Measurements from ENCODE around the gene SKAP2. TPM values are rescaled to one million over a fixed set of nuclear protein-coding genes. Genes with fewer than 3 reads are reported as not detected.

SKAP2 gene
- polyA plus RNA-seq, 1 donor (not counting 4 experiments of a cell fraction or from before 2014, with no cell fraction given) = 15.0 TPM

- dilution Hi-C loops (cut with MboI; ENCODE audit: extremely low pct_ligation_motif_present, low sequenced_read_pairs) = no loop called here
Observed at GRCh38 chr7:26618898-26619297, 245.5 kb downstream of the SKAP2 start.

GRCh38 chr7:26618449-26618848 lies 245.9 kb downstream of the SKAP2 start:
- TF ChIP-seq CTCF (optimal IDR thresholded peaks at IDR 0.05 in 1 of 3, IDR thresholded peaks at IDR 0.05 in 1 of 3, conservative IDR thresholded peaks at IDR 0.05 in 1 of 3; ENCODE audit: extremely low read depth in 1 of 3, insufficient read depth in 2 of 3, low read length in 3 of 3) (no peak), EZH2 (IDR thresholded peaks at IDR 0.05; ENCODE audit: low read length) (no peak)
- Histone ChIP-seq H3K4me2 (ENCODE audit: control insufficient read depth, extremely low read depth, insufficient read depth, low read depth, low read length) (no peak overlapping the region), H2AFZ (ENCODE audit: control insufficient read depth, low read length) (no peak overlapping the region), H3K9ac (ENCODE audit: control insufficient read depth, extremely low read depth, insufficient read depth, low read length) (no peak overlapping the region), H4K20me1 (ENCODE audit: control insufficient read depth, extremely low read depth, insufficient read depth, low read length) (no peaks in the 10 kb centered on the region), H3K9me1 (ENCODE audit: control insufficient read depth, extremely low read depth, insufficient read depth, low read length) (no peaks in the 10 kb centered on the region), H3K9me3 (ENCODE audit: control insufficient read depth, low read depth, low read length) (no peaks in the 10 kb centered on the region), H3K27me3 (ENCODE audit: control insufficient read depth, extremely low read depth, insufficient read depth, low read length) (no peaks in the 10 kb centered on the region), H3K36me3 (ENCODE audit: control insufficient read depth in 2 of 2, extremely low read depth in 1 of 2, insufficient read depth in 2 of 2, low read length in 2 of 2) (no peaks in the 10 kb centered on the region), H3K27ac (ENCODE audit: control insufficient read depth, insufficient read depth, low read length) (no peak overlapping the region), H3K79me2 (ENCODE audit: control insufficient read depth, insufficient read depth, low read length) (no peaks in the 10 kb centered on the region), H3K4me1 (ENCODE audit: control insufficient read depth, extremely low read depth, insufficient read depth, low read length) (peaks cover 7% of the 10 kb centered on the region), H3K4me3 (ENCODE audit: control insufficient read depth in 2 of 3, extremely low read depth in 1 of 3, insufficient read depth in 2 of 3, low read depth in 1 of 3, low read length in 3 of 3) (no peak overlapping the region)
- dilution Hi-C loops (cut with MboI; ENCODE audit: extremely low pct_ligation_motif_present, low sequenced_read_pairs) = no loop called here
- DNase-seq (ENCODE audit: low read depth, low spot score) (no peak), FAIRE-seq (no peak)

More at GRCh38 chr7:26618898-26619297, 245.5 kb downstream of the SKAP2 start:
- no peak for FAIRE-seq
- no peaks in the 10 kb centered on the region for H3K27me3 ChIP-seq (ENCODE audit: control insufficient read depth, extremely low read depth, insufficient read depth, low read length)
- no peak overlapping the region for H3K27ac ChIP-seq (ENCODE audit: control insufficient read depth, insufficient read depth, low read length)
- H3K36me3 ChIP-seq (ENCODE audit: control insufficient read depth in 2 of 2, extremely low read depth in 1 of 2, insufficient read depth in 2 of 2, low read length in 2 of 2) = no peaks in the 10 kb centered on the region
- DNase-seq (ENCODE audit: low read depth, low spot score) = no peak
- H3K4me3 ChIP-seq (ENCODE audit: control insufficient read depth in 2 of 3, extremely low read depth in 1 of 3, insufficient read depth in 2 of 3, low read depth in 1 of 3, low read length in 3 of 3) = no peak overlapping the region
- no peaks in the 10 kb centered on the region for H4K20me1 ChIP-seq (ENCODE audit: control insufficient read depth, extremely low read depth, insufficient read depth, low read length)
- no peaks in the 10 kb centered on the region for H3K9me1 ChIP-seq (ENCODE audit: control insufficient read depth, extremely low read depth, insufficient read depth, low read length)
- H3K9ac ChIP-seq (ENCODE audit: control insufficient read depth, extremely low read depth, insufficient read depth, low read length) = no peak overlapping the region
- no peak for TF ChIP-seq CTCF (optimal IDR thresholded peaks at IDR 0.05 in 1 of 3, IDR thresholded peaks at IDR 0.05 in 1 of 3, conservative IDR thresholded peaks at IDR 0.05 in 1 of 3; ENCODE audit: extremely low read depth in 1 of 3, insufficient read depth in 2 of 3, low read length in 3 of 3)
- no peak for TF ChIP-seq EZH2 (IDR thresholded peaks at IDR 0.05; ENCODE audit: low read length)
- no peak overlapping the region for H2AFZ ChIP-seq (ENCODE audit: control insufficient read depth, low read length)
- peaks cover 7% of the 10 kb centered on the region for H3K4me1 ChIP-seq (ENCODE audit: control insufficient read depth, extremely low read depth, insufficient read depth, low read length)
- no peaks in the 10 kb centered on the region for H3K9me3 ChIP-seq (ENCODE audit: control insufficient read depth, low read depth, low read length)
- H3K79me2 ChIP-seq (ENCODE audit: control insufficient read depth, insufficient read depth, low read length) = no peaks in the 10 kb centered on the region
- no peak overlapping the region for H3K4me2 ChIP-seq (ENCODE audit: control insufficient read depth, extremely low read depth, insufficient read depth, low read depth, low read length)

Other genes starting within 250 kb of the SKAP2 start
- gene HOXA1, start 231.4 kb upstream of the SKAP2 start, polyA plus RNA-seq = 5.2 to 12.5 TPM (median 11.9 TPM) in 3 replicates
- 0.22 to 1.1 TPM (median 0.71 TPM) in 3 replicates for gene HOXA2, start 238.1 kb upstream of the SKAP2 start, polyA plus RNA-seq

All from keratinocyte (primary cell).